SU-DHL-6 (cell line): ENCODE results near the gene PTK6.

Experiments used
- H2AFZ ChIP-seq: fragments of 200-600 bp; sonication (generic); 2 replicates; pipeline ENCODE4 v1.6.1; 2014; ENCODE audit warnings: low read depth, mild to moderate bottlenecking, moderate library complexity, mixed read lengths, antibody characterized with exemption, low read length; ENCODE audit not compliant: severe bottlenecking
- H3F3A ChIP-seq: fragments of 200-600 bp; shearing (Covaris generic); 2 replicates; pipeline ENCODE4 v1.6.0; 2016; ENCODE audit warnings: antibody characterized with exemption, mild to moderate bottlenecking; ENCODE audit not compliant: insufficient read depth
- H3K27ac ChIP-seq: fragments of 200-600 bp; sonication (generic); 2 replicates; pipeline ENCODE4 v1.5.1; 2016; ENCODE audit warnings: low read depth, mild to moderate bottlenecking, low read length, moderate library complexity, mixed read lengths
- H3K27me3 ChIP-seq: fragments of 200-600 bp; sonication (generic), shearing (Covaris generic); 2 replicates; pipeline ENCODE4 v1.6.0; 2014; ENCODE audit warnings: mild to moderate bottlenecking, low read length
- H3K36me3 ChIP-seq: fragments of 200-600 bp; sonication (generic); 2 replicates; pipeline ENCODE4 v1.6.1; 2014; ENCODE audit warnings: mild to moderate bottlenecking, low read length, mixed read lengths
- H3K4me2 ChIP-seq: fragments of 300-600, 200-600 bp; shearing (Covaris generic), sonication (generic); 2 replicates; pipeline ENCODE4 v1.6.0; 2014; ENCODE audit warnings: low read length, low read depth, mild to moderate bottlenecking; ENCODE audit not compliant: poor library complexity, severe bottlenecking
- H3K4me3 ChIP-seq: fragments of 200-600 bp; sonication (generic); 2 replicates; pipeline ENCODE4 v1.5.1; 2014; ENCODE audit warnings: antibody characterized with exemption, low read length, mild to moderate bottlenecking, mixed read lengths; ENCODE audit not compliant: insufficient read depth, poor library complexity, severe bottlenecking
- H3K79me2 ChIP-seq: fragments of 200-600 bp; sonication (generic); 2 replicates; pipeline ENCODE4 v1.6.1; 2014; ENCODE audit warnings: mild to moderate bottlenecking, low read length, moderate library complexity; ENCODE audit not compliant: insufficient read depth
- H3K9ac ChIP-seq: fragments of 200-600 bp; sonication (generic); 2 replicates; pipeline ENCODE4 v1.7.0; 2014; ENCODE audit warnings: mild to moderate bottlenecking, low read length
- H3K9me2 ChIP-seq: fragments of 200-600 bp; sonication (generic); replicated peaks from 2 replicates; pipeline ENCODE4 v1.6.1; 2014; ENCODE audit warnings: low read length; ENCODE audit not compliant: insufficient read depth
- H3K9me3 ChIP-seq: fragments of 200-600 bp; sonication (generic); 2 replicates; pipeline ENCODE4 v1.6.1; 2014; ENCODE audit warnings: low read length, mixed read lengths; ENCODE audit not compliant: insufficient read depth
- H4K20me1 ChIP-seq: fragments of 200-600 bp; sonication (generic); 2 replicates; pipeline ENCODE4 v1.6.1; 2014; ENCODE audit warnings: low read depth, mild to moderate bottlenecking, antibody characterized with exemption, low read length, moderate library complexity, mixed read lengths
- EZH2phosphoT487 ChIP-seq: fragments of 200-600 bp; sonication (generic), shearing (Covaris generic); conservative IDR thresholded peaks from 2 replicates; pipeline ENCODE4 v1.6.1; 2018; ENCODE audit warnings: mild to moderate bottlenecking, antibody characterized with exemption, low read length, moderate library complexity, mixed read lengths
- TF ChIP-seq, protein P1 (sequence below): fragments of 200-600 bp; sonication (generic); IDR thresholded peaks from one replicate; pipeline ENCODE4 v1.5.1; 2017; ENCODE audit warnings: antibody characterized with exemption, mild to moderate bottlenecking, low read length, moderate library complexity; ENCODE audit not compliant: insufficient read depth, poor library complexity, severe bottlenecking

Gene PTK6

DNA sequence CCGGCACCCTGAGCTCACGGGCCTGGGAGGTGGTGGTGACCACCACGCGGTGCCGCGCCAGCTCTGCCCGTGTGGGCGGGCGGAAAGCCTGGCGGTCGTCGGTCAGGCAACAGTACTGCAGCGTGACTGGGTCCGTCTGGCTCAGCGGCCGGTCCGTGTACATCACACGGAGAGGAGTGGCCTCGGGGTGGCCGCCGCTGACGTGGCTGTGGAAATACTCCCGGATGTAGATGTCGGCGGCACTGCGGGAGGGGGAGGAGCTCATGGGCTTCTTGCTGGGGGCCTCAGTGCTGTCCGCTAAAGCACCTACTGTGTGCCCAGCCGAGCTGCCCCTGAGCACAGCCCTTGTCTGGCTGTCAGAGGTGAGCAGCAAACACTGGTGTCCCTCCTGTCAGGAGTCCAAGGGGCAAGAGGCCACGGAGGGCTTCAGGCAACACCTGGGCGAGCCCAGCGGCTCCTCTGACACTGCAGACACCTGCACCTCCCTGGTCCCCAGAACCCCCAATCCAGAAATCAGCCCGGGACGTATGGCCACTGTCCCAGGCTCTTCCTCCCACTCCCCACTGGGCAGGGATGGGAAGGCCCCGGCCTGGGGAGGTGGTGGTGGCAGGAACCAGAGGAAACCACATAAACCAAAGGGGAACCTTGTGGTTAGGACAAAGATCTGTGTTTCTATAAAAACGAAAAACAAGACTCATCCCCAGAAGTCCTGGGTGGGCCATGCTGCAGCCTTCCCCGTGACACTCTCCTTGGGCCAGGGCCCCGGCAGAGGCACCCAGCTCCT lies 30.4 kb upstream of the PTK6 start:
- Histone ChIP-seq H3K4me2 (no peak overlapping the region), H4K20me1 (no peaks in the 10 kb centered on the region), H3K27me3 (no peaks in the 10 kb centered on the region), H3K36me3 (no peaks in the 10 kb centered on the region), H3K9ac (no peak overlapping the region), H3K9me3 (no peaks in the 10 kb centered on the region), H2AFZ (no peak overlapping the region), H3K4me3 (no peak overlapping the region), H3K79me2 (no peaks in the 10 kb centered on the region), H3K27ac (no peak overlapping the region), H3F3A (no peaks in the 10 kb centered on the region), H3K9me2 (no peaks in the 10 kb centered on the region)
- TF ChIP-seq, protein P1, sequence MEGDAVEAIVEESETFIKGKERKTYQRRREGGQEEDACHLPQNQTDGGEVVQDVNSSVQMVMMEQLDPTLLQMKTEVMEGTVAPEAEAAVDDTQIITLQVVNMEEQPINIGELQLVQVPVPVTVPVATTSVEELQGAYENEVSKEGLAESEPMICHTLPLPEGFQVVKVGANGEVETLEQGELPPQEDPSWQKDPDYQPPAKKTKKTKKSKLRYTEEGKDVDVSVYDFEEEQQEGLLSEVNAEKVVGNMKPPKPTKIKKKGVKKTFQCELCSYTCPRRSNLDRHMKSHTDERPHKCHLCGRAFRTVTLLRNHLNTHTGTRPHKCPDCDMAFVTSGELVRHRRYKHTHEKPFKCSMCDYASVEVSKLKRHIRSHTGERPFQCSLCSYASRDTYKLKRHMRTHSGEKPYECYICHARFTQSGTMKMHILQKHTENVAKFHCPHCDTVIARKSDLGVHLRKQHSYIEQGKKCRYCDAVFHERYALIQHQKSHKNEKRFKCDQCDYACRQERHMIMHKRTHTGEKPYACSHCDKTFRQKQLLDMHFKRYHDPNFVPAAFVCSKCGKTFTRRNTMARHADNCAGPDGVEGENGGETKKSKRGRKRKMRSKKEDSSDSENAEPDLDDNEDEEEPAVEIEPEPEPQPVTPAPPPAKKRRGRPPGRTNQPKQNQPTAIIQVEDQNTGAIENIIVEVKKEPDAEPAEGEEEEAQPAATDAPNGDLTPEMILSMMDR: no peak
- no peak for TF ChIP-seq EZH2phosphoT487

DNA sequence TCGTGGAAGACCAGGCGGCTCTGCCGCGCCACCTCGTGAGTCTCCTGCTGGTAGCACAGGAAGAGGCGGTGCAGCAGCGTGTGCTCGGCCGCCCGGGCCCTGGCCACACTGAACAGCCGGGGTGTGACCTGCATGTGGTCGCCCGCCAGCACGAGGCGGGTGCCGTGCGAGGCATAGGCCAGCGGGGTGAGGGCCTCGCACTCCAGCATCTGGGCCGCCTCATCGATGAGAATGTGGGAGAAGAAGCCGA lies 29.9 kb upstream of the PTK6 start:
- Histone ChIP-seq H3K9ac (no peak overlapping the region), H3K4me3 (no peak overlapping the region), H3K79me2 (no peaks in the 10 kb centered on the region), H3K27ac (no peak overlapping the region), H3F3A (no peaks in the 10 kb centered on the region), H3K9me2 (no peaks in the 10 kb centered on the region), H3K4me2 (no peak overlapping the region), H2AFZ (no peak overlapping the region), H4K20me1 (no peaks in the 10 kb centered on the region), H3K9me3 (no peaks in the 10 kb centered on the region), H3K36me3 (no peaks in the 10 kb centered on the region), H3K27me3 (no peaks in the 10 kb centered on the region)
- TF ChIP-seq EZH2phosphoT487: no peak
- TF ChIP-seq, protein P1: no peak

DNA sequence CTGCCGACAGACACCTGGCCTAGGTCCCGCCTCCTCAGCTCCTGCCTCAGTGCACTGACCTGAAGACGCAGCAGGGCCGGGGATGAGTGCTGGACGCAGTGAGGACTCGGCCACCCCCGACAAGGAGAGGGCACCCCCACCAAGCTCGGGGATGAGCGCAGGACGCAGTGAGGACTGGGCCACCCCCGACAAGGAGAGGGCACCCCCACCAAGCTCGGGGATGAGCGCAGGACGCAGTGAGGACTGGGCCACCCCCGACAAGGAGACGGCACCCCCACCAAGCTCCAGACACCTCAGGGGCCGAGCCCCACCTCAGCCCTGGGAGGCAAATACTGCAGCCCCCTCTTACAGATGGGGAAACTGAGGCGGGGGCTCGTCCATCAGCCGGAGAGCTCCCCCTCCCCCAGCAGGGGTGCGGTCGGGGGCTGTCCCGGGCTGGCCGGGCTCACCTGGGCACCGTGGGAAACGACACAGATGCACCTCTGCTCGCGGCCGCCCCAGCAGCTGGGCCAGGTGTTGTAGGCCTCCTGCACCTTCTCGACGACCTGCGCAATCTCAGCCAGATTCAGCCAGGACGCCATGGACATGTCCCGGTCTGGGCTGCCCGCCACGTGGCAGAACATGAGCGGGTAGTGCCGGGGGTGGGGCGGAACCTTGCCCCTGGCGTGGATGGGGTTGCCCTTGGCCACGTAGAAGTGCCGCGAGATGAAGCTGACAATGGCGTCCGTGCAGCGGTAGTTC lies 29.4 kb upstream of the PTK6 start:
- Histone ChIP-seq H3K4me3 (no peak overlapping the region), H3F3A (no peaks in the 10 kb centered on the region), H3K9ac (no peak overlapping the region), H3K79me2 (no peaks in the 10 kb centered on the region), H2AFZ (no peak overlapping the region), H3K9me2 (no peaks in the 10 kb centered on the region), H3K4me2 (no peak overlapping the region), H3K27me3 (no peaks in the 10 kb centered on the region), H3K9me3 (no peaks in the 10 kb centered on the region), H3K27ac (no peak overlapping the region), H3K36me3 (no peaks in the 10 kb centered on the region), H4K20me1 (no peaks in the 10 kb centered on the region)
- TF ChIP-seq, protein P1: no peak
- no peak for TF ChIP-seq EZH2phosphoT487
